Erythroblast (primary cell): Measurements from ENCODE around the gene CD58.

Source experiments
- GATA1 ChIP-seq: IDR thresholded peaks from 2 replicates; pipeline ENCODE4 v1.6.1; 2011; ENCODE audit warnings: low read depth, mild to moderate bottlenecking, control low read depth, low read length, moderate library complexity
- POLR2A ChIP-seq: IDR thresholded peaks from 2 replicates; pipeline ENCODE4 v1.6.1; 2011; ENCODE audit warnings: mild to moderate bottlenecking, low read length

- TF ChIP-seq POLR2A, result no peak
- no peak for TF ChIP-seq GATA1
Measured at GRCh38 chr1:116586741-116587143, 15.9 kb upstream of the CD58 start.
